Measurements from ENCODE around the gene TOX3.

Gene TOX3

DNA sequence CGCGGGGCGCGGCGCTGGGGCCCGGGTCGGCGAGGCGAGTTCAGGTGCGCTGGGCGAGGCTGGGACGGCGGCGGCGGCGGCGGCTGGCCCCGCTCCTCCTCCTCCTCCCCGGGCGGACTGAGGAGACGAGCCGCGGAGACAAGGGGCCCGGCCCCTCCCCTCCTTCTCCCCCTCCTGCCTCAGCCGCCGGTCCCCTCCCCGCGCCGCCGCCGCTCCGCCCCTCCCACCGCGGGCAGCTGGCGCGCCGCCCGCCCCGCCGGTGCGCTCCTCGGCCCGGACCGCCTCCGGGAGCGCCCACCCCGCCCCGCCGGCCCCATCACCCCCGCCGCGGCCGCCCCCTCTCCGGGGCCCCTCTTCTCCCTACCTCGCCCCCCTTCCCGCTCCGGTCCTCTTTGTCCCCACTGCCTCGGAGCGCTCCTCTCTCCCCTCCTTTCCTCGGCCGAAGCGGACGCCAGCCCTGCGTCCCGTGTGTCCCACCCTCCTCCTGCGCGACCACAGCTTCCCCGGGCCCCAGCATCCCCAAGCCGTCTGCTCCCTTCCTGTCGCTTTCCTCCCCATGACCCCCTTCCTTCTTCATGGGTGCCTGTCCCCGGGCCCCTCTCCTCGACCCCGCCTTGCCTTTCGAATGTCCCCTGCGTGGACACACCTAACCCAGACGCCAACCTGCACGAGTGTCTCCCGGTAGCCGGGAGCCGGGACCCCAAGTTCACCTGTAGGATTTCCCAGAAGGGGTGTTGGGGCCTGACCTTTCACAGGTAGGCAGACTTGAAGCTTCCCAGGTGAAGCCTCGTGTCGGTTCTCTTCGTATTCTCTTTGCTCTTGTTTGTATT lies at the start of gene TOX3:
TSS of gene TOX3 (minus strand) at position 140 of the 830 bp plus-strand sequence. CDS start 420 bp downstream, outside the sequence.
- no peak for DNase-seq

DNA sequence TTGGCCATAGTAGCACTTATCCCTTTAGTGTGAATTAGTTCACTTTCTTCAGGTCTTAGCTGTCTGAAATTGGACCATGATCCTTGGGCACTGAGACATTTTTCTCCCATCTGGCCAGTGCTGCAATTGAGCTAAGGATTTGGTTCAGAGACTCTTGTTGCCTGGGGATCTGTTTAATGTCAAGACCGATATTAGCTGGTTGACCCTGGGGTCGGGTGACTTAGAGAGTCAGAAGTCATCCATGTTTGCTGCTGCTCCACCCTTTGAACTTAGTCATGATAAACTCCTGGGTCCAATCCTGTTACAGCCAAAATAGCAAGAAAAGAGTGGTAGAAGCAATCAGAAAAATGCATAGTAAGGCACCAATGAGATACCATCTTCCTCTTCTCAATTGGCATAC lies 45.8 kb upstream of the TOX3 start:
- DNase-seq: no peak

DNA sequence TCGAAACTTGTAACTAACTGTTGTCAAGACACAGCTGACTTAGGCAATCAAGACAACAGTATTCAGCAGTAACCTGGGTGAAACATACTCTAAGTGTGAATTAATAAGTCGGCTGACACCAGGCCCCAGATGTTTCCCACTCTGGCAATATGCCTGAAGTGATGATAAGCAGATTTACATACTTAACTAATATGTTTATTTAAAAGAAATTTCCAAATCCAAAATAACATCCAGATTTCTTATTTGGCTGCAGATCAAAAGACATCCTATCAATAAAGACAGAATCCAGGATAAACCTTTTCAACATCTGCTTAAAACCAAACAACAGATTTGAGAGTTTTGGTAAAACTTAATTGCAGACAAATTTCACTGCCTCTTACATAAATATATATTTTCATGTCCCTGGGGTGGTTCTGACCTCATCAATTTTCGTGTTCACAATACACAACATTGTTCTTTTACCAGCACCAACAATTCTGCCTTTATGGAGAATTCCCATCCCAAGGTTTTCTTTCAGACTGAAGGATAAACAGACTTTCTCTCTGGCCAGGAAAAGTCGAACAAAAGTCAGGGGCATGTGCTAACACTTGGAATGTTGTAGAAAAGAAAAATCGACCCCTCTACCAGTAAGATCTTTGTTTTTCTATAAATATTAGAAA lies 45.1 kb upstream of the TOX3 start:
- DNase-seq: no peak

DNA sequence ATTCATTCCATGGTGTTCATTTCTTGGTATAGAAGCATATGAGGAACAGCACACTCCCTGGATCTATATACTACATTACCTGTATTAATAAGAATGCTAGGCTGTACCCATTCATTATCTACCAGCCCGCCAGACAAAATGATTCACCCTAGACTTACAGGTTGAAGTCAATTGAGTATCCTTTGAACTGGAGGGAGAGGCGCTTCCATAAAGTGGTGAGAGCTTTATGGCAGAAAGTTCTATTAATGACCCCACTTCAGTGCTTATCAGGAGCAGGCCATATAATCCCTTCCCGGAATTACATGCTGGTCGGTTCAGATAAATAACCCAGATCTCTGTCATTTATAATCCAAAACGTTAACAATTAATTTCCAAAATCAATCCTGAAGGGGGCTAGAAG lies 44.5 kb upstream of the TOX3 start:
- no peak for DNase-seq

DNA sequence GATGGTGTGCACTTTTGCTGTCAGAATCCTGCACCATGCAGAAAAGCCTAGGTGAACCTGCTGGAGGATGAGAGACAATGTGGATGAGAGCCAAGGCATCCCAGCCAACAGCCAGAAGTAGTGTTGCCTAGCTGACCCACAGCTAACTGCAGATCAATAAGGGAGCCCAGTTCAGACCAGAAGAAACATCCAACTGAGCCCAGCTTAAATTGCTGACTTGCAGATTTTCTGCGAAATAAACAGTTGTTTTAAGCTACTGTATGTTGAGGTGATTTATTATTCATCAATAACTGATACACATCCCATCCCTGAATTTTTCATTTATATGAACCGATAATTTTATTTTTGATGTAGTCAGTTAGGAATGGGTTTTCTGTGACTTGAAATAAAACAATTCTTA lies 39.2 kb upstream of the TOX3 start:
- DNase-seq: no peak

DNA sequence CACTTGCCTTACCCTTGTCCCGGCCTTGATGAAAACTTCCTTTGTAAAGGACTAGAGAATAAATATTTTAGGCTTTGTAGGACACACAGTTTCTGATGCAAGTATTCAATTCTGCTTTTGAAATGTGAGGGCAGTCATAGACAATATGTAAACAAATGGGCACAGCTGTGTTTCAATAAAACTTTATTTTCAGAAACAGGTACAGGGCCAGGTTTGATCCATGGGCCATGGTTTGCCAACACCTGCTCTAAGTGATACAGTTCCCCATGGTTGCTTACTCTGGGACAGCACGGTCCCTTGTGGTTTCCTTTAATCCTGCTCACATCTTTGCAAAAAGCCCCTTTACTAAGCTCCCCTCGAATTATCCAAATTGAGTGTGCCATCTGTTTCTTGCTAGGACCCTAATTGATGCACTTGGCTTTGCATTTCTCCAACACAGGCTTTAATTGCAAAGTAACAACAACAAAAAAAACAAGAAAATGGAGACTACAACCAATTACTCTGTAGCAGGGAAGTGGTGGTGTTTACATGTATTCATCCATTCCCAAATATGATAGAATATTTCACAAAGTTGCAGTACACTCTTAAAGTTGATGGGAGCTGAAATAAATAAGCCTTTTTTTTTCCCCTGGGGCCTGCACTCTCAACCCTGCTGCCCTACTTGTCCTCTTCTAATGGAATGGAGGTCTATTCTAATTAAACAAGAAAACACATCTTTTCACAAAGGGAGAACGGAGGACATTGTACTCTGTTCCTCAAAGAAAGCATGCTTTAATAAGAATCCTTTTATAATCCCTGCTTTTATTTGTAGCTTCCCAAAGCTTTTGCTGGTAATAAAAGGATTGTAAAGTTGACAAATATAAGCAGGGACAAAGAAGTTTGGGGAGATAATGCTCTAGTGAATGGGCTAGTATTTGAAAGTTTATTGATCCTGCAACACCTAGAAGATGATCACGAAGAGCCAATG lies 37.7 kb upstream of the TOX3 start:
- no peak for DNase-seq

DNA sequence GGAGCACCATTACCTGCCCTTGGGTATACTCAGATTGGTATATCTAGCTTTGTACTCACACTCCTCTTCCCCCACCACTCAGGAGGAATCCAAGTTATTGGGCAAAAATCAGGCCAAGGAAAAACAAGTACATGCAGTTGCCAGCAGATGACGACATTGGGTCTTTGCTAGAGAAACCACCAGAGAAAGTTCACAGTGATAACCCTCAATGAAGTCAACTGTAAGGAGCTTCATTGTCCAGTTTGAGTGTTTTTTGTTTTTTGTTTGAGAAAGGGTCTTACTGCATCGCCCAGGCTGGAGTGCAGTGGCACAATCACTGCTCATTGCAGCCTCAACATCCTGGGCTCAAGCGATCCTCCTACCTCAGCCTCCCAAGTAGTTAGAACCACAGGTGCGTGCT lies 34.6 kb upstream of the TOX3 start:
- DNase-seq: no peak

DNA sequence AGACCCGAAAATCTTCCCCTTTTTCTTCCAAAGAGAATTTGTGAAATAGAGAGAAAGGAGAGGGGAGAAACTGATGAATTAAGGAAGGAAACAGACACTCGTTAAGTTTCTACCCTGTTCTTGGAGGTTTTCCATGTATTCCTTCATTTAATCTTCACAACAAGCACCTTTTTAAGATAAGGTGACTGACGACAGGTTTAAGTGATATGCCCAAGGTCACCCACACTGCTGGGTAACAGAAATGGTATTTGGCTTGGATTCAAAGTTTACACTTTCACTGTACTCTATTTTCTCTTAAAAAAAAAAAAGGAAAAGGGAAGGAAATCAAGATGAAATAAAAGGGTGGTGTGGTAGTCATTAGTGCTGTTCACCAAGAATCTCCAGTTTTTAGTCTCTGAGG lies 33.5 kb upstream of the TOX3 start:
- no peak for DNase-seq

DNA sequence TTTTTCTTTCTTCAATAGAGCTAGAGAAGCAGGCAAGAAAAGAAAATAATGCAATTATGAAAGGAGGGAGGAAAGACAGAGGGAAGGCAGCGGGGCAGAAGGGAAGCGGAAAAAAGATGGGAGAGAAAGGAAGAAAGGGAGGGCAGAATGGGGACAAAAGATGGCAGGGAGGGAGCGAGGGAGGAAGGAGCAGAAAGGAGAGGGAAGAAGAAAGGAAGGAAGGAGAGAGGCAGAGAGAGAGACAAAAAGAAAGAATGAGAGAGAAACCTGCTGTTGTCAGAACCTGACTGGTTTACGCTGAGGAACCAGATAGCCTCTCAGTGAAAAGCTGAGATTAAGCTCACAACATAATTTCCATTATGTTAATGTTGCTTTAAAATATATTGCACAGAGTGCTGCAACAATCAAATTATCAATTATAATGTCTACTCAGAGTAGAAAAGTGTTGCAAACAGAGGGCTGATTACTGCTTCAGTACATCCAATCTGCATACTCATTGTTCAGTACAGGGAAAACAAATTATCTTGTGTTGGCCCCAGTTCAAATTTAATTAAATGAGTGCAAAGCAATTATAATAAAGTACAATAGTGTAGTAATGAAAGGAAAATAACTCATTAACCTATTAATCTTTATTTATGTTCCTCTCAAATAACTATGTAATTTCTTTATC lies 32.0 kb upstream of the TOX3 start:
- no peak for DNase-seq

DNA sequence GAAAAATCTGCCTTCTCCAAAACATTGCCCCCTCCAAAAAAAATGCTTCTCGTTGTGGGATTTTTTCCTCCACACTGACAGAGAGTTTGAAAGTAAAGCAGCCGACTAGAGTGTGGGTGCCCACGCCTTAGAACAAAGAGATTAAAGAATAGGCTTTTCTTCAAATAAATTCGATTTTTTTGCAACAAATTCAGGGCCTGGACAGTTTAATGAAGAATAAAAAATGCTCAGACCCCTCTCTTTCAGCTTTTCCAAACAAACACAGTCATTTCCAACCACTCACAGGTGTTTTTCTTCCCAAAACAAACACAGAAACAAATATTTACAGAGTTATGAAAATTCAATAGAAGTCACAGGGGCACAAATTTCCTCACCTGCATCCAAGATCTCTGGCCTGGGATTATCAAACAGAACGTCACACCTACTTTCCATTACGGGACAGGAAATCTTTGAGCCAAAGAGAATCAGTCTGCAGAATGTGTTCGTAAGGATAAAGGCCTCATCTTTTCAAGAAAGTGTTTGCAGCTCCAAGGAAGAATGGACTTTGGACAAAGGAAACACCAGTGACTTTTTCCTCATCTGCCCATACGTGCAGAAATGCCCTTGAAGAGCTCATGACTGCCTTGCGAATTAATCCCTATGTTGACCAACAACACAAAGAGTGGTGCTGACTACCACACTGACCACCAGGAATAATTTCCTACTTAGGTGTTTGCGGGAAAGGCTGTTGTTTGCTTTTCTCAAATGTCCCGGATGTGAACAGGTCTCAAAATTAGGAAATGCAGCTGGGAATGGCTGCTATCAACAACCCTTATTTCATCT lies 31.3 kb upstream of the TOX3 start:
- DNase-seq: no peak

DNA sequence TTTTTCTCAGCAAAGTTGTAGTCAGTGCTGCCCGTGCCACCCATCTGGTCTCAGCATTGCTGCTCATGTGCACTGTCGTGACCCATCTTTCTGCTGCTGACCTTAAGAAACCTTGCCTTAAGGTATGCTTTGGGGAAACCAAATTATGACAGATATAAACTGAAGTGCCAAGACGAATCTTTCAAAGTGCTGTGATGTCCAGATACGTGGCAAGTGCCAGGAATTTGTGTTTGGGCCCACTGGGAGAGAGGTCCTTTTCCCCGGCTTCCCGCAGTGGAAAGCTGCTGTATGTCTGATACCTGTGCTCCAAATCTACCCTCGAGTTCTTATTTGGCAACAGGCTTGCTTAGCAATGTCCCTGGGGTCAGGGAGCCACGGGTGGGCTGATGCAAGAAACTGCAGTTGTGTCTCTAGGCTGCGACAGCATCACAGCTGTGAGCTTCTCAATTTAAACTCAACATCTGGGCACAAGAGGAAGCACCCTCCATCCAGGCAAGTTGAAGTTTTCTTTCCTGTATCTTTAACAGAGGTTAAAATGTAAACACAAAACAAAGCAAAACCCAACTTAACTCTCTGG lies 30.3 kb upstream of the TOX3 start:
- DNase-seq: no peak

DNA sequence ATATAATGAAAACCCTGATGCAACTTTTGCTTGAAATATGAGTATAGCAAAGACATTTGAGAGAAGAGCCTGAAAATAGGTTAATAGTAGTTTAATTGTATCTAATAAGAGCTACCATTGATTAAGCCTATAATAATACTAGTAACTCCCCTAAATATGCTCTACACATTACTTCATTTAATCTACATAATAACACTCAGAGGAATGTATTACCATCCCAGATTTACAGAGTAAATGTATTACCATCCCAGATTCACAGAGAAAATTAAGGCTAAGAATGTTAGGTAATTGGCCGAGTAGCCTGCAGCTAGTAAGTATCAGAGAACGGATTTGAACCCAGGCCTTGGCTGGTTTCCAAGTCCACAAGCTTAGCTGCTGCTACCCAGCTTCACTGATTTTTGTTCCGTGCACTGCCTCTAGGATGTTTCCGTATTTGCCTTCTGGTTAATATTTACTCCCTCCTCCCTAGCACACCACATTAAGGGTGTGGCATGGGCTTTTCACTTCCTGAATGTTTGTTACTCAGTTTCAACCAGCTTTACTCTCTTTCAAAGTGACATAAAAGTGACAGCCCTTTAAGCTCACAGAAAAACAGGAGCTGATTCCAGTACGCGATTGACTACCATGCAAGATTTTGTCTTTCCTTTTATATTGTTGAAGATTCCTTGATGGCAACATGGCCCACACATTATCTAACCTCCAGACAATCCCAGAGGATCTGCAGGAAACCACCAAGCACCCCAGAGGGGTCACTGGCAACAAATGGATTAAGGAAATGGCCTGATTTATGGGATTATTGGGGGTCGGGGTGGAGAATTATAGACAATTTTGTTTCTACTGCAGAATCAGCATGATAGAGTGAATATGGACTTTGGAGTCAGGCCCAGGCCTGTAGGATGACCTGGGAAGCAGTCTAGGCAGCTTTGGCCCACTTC lies 26.7 kb upstream of the TOX3 start:
- no peak for DNase-seq

DNA sequence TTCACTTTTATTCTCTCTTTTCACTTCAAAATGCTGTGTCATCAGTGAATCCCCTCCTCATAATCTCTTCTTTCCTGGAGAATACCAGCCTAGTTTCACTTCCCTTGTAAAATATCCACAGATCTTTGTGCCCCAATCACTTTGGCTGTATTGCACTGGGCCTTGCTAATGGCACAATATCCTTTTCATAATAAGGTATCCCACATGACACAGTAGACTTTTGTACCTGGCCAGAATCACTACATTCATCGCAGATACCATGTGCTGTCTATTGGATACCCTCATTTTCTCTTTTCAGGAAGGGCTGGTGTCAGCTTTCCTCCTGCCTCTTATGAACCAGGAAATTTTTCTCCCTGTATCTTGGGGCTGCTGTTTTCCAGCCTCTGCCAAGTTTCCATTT lies 25.7 kb upstream of the TOX3 start:
- no peak for DNase-seq

DNA sequence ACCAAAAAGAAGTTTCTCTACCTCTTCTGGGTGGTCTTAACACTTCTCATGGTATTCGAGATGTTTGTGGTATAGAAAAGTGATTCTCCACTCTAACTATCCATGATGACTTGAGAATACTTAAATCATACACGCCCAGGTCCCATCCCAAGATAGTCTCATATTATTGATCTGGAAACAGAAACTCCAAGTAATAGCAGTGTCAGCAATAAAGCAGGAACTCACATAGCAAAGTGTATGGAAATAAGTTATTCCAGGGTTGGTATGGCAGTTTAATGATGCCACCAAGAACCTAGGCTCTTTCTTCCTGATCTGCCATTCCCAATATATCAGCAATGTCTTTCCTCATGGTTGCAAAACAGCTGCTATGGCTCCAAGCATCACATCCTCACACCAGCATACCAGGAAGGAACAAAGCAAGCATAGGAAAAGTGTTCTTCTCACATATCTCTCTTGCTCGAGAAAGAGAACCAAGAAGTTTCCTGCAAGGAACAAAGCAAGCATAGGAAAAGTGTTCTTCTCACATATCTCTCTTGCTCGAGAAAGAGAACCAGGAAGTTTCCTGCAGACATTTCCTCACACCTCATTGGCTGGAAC lies 23.6 kb upstream of the TOX3 start:
- DNase-seq: no peak

DNA sequence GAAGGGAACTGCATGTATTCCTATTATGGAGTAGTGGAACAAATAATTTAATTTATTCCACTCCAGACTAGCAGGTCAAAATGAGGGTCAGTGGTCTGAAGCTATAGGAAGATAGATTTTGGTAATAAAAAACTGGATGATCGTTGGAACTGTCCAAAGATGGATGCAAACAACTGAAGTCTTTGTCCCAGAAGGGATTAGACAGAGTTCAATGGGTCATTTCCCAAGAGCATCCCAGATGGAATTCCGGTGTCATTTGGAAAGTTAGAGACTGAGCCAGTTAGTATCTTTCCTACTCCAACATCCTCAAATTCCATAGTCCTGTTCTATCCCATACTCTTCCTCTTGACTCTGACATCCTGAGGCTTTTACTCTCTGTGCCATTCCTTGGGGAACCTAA lies 22.8 kb upstream of the TOX3 start:
- no peak for DNase-seq

DNA sequence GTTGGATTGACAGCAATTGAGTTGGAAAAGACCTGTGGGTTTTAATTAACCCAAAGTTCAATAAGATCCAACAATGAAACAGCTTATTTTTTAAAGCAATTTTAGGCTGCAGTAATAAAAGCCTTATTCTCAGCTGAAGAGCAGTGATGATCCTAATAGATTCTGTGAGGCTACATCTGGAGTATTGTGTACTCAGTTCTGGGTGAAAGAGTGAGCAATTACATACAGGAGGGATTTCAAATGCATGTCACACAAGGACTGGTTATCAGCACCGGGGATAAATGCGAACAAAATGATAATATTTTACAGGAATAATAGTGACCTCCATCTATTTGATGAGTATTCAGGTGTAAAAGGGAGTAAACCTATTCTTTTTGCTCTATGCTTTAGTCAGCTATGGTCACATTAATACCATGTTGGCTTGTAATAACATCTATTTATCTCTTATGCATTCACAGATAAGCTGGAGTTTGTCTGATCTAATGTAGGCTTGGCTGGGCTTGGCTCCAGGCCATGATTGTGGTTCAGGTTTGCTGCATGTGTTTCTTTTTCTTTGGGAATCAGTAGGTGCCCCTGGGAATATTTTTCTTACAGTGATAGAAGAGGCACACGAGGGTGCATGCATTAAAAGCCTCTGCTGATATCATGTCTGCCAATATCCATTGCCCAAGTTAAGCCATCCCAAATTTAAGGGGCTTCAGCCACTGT lies 22.2 kb upstream of the TOX3 start:
- no peak for DNase-seq

DNA sequence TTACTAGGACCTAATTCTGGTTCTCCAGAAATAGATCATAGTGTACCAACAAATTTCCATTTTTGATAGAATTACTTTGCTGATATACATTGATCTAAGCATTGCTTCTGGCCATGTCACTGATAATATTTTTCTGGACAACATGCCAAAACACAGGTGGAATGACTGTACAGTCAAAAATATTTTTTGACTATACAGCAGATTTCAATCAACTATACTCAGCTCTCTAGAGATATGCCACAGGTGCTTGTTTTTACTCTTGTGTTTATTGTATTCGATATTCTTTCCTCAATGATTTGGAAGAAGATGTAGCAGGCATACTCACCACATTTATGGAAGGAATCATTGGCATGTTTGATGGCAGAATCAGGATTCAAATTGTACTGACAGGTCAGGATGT lies 21.6 kb upstream of the TOX3 start:
- DNase-seq: no peak

DNA sequence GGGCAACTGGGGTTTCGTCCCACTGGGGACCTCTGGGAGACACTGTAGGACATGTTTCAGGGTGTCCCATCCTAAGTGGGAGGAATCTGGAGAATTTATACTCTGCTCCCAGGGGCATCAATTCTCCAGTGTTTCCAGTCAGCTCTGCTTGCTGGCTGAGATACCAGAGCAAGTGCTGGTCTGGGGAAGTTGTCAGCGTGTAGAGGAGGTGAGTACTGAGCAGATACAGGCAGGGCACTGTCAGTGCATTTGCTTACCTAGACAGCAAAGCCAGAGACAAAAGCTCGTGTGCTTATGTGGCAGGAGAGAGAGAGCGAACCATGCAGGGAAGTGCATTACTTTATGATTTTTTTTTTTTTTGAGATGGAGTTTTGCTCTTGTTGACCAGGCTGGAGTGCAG lies 20.2 kb upstream of the TOX3 start:
- no peak for DNase-seq
